Measurements from ENCODE around the gene TOGARAM1.

The TOGARAM1 gene

DNA sequence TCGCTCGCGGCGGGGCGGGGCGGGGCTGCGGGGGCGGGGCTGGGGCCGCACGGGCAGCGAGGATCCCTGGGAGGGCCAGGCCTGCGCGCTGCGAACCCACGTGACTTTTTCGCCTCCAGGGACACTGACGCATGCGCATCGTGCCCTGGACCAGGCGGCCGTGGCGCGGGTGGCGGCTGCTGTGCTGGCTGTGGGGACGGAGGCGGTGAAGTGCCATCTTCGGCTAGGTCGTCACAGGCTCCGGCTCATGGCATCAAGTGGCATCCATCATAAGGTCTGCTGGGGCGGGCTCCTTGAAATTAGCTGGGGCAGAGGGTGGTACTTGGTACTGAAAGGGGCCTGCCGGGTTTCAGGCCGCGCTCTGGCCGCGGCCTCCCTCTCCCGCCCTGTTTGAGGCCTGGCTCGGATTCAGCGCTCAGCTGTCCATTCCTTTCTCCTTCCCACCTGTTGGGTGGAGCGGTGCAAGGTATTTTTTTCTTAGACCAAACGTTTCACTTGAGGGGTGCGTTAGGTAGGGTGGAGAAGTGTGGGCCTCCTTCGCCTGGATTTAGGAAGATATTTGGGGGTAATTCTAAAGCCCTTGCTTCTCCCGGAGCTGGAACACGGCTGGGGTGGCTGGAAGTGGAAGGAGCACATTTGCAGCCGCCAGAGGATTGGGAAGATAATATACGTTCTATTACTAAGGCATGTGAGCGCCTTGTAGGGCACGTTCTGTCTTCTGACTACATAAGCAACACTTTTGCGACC lies 122.2 kb downstream of the TOGARAM1 start, which contains the start of gene PRPF39:
Gene PRPF39 (plus strand): TSS at position 141 of the 747 bp plus-strand sequence. CDS start 11,124 bp downstream, outside the sequence.
- peak within 1 kb of the TSS; percentile 86 for H3K4me3 ChIP-seq (ENCODE audit: low read length)
- peak; percentile 63 for DNase-seq (ENCODE audit: low read depth)
- TF ChIP-seq, protein P1, sequence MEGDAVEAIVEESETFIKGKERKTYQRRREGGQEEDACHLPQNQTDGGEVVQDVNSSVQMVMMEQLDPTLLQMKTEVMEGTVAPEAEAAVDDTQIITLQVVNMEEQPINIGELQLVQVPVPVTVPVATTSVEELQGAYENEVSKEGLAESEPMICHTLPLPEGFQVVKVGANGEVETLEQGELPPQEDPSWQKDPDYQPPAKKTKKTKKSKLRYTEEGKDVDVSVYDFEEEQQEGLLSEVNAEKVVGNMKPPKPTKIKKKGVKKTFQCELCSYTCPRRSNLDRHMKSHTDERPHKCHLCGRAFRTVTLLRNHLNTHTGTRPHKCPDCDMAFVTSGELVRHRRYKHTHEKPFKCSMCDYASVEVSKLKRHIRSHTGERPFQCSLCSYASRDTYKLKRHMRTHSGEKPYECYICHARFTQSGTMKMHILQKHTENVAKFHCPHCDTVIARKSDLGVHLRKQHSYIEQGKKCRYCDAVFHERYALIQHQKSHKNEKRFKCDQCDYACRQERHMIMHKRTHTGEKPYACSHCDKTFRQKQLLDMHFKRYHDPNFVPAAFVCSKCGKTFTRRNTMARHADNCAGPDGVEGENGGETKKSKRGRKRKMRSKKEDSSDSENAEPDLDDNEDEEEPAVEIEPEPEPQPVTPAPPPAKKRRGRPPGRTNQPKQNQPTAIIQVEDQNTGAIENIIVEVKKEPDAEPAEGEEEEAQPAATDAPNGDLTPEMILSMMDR (conservative IDR thresholded peaks at IDR 0.05; ENCODE audit: low read depth, low read length), result no peak

DNA sequence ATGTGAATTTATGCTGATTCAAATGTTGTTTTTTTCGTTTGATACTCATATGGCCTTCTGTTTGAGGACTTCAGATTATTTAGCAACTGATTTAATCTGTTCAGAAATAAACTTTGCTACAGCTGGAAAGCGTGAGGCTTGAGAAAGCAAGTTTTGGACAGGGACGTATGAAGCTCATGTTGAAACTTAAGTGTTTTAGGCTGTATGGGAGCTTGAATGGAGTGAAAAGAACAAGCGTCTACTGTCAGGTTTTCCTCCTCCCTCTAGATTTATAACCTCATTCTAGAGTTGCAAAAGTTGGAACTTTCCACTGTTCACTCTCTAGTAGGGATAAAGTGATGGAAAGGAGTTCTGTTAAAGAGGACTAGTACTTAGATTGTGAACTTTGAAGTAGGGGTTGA lies 123.0 kb downstream of the TOGARAM1 start:
- peak overlapping the region; percentile 86 for H3K4me3 ChIP-seq (ENCODE audit: low read length)
- TF ChIP-seq, protein P1 (conservative IDR thresholded peaks at IDR 0.05; ENCODE audit: low read depth, low read length), result no peak
- no peak for DNase-seq (ENCODE audit: low read depth)

DNA sequence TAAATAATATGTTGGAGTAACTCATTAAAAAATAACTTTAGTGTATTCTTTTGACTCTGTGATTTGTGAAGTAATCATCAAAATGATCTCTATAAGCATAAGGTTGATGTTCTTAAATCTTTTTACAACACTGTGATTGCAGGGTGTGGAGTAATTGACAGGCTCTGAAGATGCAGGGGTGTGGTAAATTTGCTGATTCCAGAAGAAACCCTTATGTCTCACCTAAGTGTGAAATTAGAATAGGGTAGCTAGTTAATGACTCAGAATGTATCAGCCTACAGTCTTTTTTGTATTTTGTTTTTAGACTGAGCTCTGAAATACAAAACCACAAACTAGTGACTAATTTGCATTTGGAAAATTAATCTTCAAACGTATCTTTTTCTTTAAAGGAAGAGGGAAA lies 127.8 kb downstream of the TOGARAM1 start:
- H3K4me3 ChIP-seq (ENCODE audit: low read length), result no peak overlapping the region
- no peak for DNase-seq (ENCODE audit: low read depth)
- TF ChIP-seq, protein P1 (conservative IDR thresholded peaks at IDR 0.05; ENCODE audit: low read depth, low read length), result no peak

DNA sequence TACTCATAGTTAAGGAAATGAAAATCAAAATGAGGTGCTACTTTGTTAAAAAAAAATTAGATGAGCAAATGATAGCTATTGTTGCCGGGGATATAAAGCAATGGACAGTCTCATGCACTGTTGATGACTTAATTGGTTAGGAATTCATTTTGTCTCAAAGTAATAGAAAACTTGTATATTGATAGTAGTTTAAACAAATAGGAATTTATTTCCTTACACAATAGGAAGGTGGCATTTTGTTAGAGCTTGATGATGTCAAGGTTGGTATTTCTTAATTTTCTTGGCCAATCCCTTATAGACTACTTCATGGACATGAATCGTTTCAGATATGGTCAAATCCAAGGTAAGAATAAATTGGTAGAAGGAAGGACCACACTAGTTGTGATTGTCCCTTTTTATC lies 129.7 kb downstream of the TOGARAM1 start:
- TF ChIP-seq, protein P1 (conservative IDR thresholded peaks at IDR 0.05; ENCODE audit: low read depth, low read length), result no peak
- no peak overlapping the region for H3K4me3 ChIP-seq (ENCODE audit: low read length)
- no peak for DNase-seq (ENCODE audit: low read depth)

DNA sequence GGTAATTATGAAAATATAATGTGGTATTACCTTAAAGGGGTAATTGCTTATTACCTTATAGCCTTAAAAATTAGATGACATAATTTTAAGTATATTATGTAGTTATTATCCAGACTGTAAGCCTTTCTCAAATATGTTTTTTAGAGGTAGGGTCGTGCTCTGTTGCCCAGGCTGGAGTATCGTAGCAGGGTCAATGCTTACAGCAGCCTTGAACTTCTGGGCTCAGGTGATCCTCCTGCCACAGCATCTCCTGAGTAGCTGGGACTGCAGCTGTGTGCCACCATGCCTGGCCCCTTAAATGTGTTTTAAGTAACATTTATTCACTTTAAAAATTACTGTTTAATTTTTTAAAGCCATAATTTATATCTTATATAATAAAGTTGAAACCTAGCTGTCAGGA lies 132.3 kb downstream of the TOGARAM1 start:
- no peak for DNase-seq (ENCODE audit: low read depth)
- no peak overlapping the region for H3K4me3 ChIP-seq (ENCODE audit: low read length)
- TF ChIP-seq, protein P1 (conservative IDR thresholded peaks at IDR 0.05; ENCODE audit: low read depth, low read length), result no peak

DNA sequence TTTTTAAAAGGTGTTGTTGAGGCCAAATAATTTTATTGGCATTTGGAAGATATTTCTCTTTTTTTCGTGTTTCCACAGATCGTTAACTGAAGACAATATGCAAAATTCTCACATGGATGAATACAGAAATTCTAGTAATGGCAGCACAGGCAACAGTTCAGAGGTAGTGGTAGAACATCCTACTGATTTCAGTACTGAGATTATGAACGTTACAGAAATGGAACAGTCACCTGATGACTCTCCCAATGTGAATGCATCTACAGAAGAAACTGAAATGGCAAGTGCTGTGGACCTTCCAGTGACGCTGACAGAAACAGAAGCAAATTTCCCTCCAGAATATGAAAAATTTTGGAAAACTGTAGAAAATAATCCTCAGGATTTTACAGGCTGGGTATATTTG lies 133.2 kb downstream of the TOGARAM1 start:
- H3K4me3 ChIP-seq (ENCODE audit: low read length), result no peak overlapping the region
- no peak for DNase-seq (ENCODE audit: low read depth)
- TF ChIP-seq, protein P1 (conservative IDR thresholded peaks at IDR 0.05; ENCODE audit: low read depth, low read length), result no peak

DNA sequence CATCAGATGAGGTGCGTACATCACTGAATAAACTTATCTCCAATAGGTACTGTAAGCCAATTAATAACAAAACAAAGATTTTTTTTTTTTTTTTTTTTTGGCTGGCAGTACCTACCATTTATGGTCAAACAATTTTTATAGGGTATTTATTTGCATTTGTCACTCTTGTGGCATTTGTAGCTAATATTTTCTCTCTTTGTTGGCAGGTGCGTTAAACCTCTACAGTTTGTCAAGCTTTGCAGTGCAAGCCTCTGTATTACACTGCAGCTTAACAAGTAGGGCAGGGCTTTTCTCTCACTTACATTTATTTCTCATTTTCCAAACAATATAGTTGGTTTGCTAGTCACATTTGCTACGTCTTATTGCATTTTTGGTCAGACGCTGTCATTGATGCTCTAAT lies 134.2 kb downstream of the TOGARAM1 start:
- DNase-seq (ENCODE audit: low read depth), result no peak
- no peak overlapping the region for H3K4me3 ChIP-seq (ENCODE audit: low read length)
- TF ChIP-seq, protein P1 (conservative IDR thresholded peaks at IDR 0.05; ENCODE audit: low read depth, low read length), result no peak

All from retinal pigment epithelial cell (primary cell).